ENCODE results near the gene CCT2. TPM values are rescaled to one million over a fixed set of nuclear protein-coding genes. Genes with fewer than 3 reads are reported as not detected.

Gene CCT2
- total and polyA plus RNA-seq, 2 of the 13 experiments (the other 11 are each of a cell fraction or from before 2014, with no cell fraction given) = 209 to 388 TPM

- no peak for TF ChIP-seq SOX13 (IDR thresholded peaks at IDR 0.05)
- TF ChIP-seq SOX13 (CRISPR knock-in tag; conservative IDR thresholded peaks at IDR 0.05 in 1 of 2, IDR thresholded peaks at IDR 0.05 in 1 of 2) = no peak
- TF ChIP-seq, protein P1, sequence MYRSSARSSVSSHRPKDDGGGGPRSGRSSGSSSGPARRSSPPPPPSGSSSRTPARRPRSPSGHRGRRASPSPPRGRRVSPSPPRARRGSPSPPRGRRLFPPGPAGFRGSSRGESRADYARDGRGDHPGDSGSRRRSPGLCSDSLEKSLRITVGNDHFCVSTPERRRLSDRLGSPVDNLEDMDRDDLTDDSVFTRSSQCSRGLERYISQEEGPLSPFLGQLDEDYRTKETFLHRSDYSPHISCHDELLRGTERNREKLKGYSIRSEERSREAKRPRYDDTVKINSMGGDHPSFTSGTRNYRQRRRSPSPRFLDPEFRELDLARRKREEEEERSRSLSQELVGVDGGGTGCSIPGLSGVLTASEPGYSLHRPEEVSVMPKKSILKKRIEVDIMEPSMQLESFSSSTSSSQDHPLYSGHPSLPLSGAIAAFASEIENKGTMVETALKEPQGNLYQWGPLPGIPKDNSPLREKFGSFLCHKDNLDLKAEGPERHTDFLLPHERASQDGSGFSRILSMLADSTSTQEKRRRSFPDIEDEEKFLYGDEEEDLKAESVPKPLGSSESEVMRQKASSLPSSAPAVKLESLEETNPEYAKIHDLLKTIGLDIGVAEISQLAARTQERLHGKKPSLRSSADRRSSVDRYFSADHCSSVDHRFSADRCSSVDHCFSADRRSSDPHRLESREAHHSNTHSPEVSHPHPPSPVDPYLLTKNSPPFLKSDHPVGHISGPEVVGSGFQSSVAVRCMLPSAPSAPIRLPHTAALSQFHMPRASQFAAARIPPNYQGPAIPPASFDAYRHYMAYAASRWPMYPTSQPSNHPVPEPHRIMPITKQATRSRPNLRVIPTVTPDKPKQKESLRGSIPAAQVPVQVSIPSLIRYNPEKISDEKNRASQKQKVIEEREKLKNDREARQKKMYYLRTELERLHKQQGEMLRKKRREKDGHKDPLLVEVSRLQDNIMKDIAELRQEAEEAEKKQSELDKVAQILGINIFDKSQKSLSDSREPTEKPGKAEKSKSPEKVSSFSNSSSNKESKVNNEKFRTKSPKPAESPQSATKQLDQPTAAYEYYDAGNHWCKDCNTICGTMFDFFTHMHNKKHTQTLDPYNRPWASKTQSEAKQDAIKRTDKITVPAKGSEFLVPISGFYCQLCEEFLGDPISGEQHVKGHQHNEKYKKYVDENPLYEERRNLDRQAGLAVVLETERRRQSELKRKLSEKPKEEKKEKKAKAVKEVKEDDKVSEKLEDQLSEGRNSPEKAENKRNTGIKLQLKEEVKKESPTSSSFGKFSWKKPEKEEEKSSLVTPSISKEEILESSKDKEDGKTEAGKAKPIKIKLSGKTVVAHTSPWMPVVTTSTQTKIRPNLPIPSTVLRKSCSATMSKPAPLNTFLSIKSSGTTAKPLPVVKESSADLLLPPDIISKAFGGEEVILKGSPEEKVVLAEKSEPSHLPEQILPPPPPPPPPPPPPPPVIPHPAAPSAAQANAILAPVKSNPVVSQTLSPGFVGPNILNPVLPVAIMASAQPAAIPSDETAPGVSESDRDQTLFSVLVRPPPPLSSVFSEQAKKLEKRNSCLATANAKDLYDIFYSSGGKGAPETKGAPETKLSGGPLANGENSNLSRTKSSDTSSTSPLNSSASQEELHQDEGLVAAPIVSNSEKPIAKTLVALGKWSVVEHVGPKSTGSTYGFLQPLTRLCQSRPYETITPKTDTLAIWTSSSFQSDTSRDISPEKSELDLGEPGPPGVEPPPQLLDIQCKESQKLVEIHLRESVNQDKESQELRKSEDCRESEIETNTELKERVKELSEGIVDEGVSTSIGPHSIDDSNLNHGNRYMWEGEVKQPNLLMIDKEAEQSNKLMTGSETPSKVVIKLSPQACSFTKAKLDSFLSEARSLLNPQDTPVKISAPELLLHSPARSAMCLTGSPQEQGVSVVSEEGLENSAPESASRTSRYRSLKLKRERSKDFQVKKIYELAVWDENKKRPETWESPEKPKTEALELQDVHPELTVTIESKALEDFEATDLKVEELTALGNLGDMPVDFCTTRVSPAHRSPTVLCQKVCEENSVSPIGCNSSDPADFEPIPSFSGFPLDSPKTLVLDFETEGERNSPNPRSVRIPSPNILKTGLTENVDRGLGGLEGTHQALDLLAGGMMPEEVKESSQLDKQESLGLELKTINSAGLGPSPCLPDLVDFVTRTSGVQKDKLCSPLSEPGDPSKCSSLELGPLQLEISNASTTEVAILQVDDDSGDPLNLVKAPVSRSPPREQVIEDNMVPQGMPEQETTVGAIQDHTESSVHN (CRISPR knock-in tag; IDR thresholded peaks at IDR 0.05) = no peak
These were observed 15.5 kb downstream of the CCT2 start (continued) for GRCh38 chr12:69600804-69601203.

- no peak overlapping the region for H3K4me2 ChIP-seq (ENCODE audit: low read depth, low read length)
- no peak for DNase-seq (ENCODE audit: low spot score)
- no peaks in the 10 kb centered on the region for H3K79me2 ChIP-seq (ENCODE audit: insufficient read depth, low read length)
- ChIA-PET POLR2A (no interaction called here), CTCF (ENCODE audit: low intra/inter-chr PET ratio, low total read pairs) (no interaction called here)
- ATAC-seq = no peak
- no peak overlapping the region for H3K4me3 ChIP-seq (replicated peaks in 1 of 3; ENCODE audit: insufficient read depth in 1 of 3, low read depth in 2 of 3, low read length in 3 of 3)
- no peaks in the 10 kb centered on the region for H3K9me3 ChIP-seq (ENCODE audit: low read length)
- H3K9ac ChIP-seq (ENCODE audit: insufficient read depth, low read depth, low read length) = no peak overlapping the region
- no peak for FAIRE-seq
- no peak overlapping the region for H3K27ac ChIP-seq (ENCODE audit: extremely low read length, insufficient read depth, low read length)
- H3K4me1 ChIP-seq (ENCODE audit: insufficient read depth, low read length) = no peaks in the 10 kb centered on the region; the same call in 1 of the 2 replicates
- TF ChIP-seq POLR2G (IDR thresholded peaks at IDR 0.05; ENCODE audit: low read depth, low read length) (0 out of 2 replicates have a peak, but pooled peaks have one; percentile 28), TAF1 (CRISPR knock-in tag; IDR thresholded peaks at IDR 0.05) (no peak), TBP (CRISPR knock-in tag; IDR thresholded peaks at IDR 0.05) (no peak)
- TF ChIP-seq, protein P2, sequence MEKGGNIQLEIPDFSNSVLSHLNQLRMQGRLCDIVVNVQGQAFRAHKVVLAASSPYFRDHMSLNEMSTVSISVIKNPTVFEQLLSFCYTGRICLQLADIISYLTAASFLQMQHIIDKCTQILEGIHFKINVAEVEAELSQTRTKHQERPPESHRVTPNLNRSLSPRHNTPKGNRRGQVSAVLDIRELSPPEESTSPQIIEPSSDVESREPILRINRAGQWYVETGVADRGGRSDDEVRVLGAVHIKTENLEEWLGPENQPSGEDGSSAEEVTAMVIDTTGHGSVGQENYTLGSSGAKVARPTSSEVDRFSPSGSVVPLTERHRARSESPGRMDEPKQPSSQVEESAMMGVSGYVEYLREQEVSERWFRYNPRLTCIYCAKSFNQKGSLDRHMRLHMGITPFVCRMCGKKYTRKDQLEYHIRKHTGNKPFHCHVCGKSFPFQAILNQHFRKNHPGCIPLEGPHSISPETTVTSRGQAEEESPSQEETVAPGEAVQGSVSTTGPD (CRISPR knock-in tag; IDR thresholded peaks at IDR 0.05) = no peak
- no peak overlapping the region for H2AFZ ChIP-seq (ENCODE audit: low read length)
- no TSS peak for BruUV-seq (replicated peaks)
- H3K36me3 ChIP-seq (replicated peaks in 1 of 2; ENCODE audit: control insufficient read depth in 1 of 2, insufficient read depth in 2 of 2, low read length in 2 of 2) = peaks cover 5 to 46% of the 10 kb centered on the region in 2 experiments
- H4K20me1 ChIP-seq (ENCODE audit: insufficient read depth, low read length) = no peaks in the 10 kb centered on the region
- no peaks in the 10 kb centered on the region for H3K27me3 ChIP-seq (ENCODE audit: control insufficient read depth in 1 of 2, insufficient read depth in 2 of 2, low read length in 2 of 2)
- WGBS (ENCODE audit: low lambda C conversion rate) = 98% methylated on average over 6 of the region's 6 CpGs
- in situ Hi-C loops (cut with HindIII; ENCODE audit: extremely low pct_ligation_motif_present, low pct_unique_long_range_greater_than_20kb) = no loop called here
- intact Hi-C loops (cut with micrococcal nuclease; ENCODE audit: unreplicated experiment) = no loop called here
These were observed 16.9 kb downstream of the CCT2 start for GRCh38 chr12:69601962-69602685.
